LNCaP clone FGC (cell line): ENCODE results near the gene PARN.

Experiments used
- DNase-seq: peaks from one replicate; pipeline ENCODE4 v3.0.0-alpha.2; 2011; ENCODE audit warnings: low read depth
- H3K4me3 ChIP-seq: 2 replicates; pipeline ENCODE4 v1.5.1; 2011; ENCODE audit warnings: mild to moderate bottlenecking, low read depth, low read length, control low read depth
- TF ChIP-seq, protein P1 (sequence below): IDR thresholded peaks from 2 replicates; pipeline ENCODE4 v1.5.1; 2012; ENCODE audit warnings: mild to moderate bottlenecking; ENCODE audit not compliant: control insufficient read depth, insufficient read depth; ENCODE audit errors: extremely low read depth

The PARN gene

DNA sequence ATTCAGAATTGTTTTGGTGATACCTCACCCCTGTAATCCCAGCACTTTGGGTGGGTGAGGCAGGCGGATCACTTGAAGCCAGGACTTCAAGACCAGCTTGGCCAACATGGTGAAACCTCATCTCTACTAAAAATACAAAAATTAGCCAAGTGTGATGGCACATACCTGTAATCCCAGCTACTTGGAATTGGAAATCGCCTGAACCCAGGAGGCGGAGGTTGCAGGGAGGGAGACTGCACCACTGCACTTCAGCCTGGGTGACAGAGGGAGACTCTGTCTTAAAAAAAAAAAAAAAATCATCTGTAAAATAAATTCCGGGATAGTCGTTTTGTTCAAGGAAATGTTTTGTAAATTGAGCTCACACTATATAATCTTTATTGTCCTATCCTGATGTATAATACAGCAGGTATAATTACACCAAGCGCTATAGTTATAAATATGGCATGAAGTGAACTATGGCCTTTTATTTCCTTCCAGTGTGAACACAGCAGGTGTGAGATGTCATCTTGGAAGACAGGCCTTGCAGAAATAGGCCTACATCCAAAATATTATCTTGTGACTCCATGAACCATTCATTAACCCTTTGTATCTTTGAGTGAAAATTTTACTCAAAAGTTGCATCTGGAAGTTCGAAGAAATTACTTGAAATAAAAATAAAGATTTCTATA is 38.6 kb upstream of the PARN start:
- TF ChIP-seq, protein P1, sequence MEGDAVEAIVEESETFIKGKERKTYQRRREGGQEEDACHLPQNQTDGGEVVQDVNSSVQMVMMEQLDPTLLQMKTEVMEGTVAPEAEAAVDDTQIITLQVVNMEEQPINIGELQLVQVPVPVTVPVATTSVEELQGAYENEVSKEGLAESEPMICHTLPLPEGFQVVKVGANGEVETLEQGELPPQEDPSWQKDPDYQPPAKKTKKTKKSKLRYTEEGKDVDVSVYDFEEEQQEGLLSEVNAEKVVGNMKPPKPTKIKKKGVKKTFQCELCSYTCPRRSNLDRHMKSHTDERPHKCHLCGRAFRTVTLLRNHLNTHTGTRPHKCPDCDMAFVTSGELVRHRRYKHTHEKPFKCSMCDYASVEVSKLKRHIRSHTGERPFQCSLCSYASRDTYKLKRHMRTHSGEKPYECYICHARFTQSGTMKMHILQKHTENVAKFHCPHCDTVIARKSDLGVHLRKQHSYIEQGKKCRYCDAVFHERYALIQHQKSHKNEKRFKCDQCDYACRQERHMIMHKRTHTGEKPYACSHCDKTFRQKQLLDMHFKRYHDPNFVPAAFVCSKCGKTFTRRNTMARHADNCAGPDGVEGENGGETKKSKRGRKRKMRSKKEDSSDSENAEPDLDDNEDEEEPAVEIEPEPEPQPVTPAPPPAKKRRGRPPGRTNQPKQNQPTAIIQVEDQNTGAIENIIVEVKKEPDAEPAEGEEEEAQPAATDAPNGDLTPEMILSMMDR = no peak
- DNase-seq = no peak
- no peak overlapping the region for H3K4me3 ChIP-seq

DNA sequence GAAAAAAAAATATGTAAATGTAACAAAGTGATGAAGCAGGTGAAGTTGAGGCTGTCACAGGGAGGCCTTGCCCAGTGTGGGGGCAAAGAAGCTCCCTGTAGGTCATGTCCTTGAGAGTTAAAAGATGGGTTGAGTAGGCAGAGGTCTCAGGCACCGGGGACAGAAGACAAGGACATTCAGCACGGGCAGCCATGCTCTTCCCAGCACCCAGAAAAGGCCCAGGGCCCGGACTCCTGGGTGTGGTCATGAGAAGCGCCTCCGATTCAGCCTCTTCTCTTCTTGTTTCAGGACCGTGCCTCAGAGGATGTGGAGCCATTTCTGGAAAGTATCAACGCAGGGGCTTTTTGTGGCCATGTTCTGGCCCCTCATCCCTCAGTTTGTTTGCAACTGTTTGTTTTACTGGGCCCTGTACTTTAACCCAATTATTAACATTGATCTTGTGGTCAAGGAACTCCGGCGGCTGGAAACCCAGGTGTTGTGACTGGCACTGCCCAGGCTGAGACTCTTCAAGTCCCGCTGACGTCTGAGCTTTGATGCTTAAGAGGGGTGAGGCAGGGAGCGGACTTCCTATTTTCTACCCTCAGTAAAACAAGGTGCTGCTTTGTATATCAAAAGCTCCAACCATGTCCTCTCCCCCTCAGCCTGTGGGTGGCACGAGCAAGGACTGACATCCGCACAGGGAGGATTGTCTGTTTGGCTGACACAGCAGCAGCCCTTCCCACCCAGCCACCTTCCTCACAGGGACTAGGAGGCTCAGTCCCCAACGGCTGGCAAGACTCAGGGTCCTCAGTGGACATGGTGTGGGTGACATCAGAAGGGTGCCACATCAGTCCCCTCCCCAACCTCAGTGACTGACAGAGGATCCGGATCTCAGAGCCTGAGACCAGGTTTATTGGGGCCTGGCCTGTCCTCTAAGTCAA is 37.5 kb upstream of the PARN start:
- no peak overlapping the region for H3K4me3 ChIP-seq
- DNase-seq = no peak
- TF ChIP-seq, protein P1 = no peak

DNA sequence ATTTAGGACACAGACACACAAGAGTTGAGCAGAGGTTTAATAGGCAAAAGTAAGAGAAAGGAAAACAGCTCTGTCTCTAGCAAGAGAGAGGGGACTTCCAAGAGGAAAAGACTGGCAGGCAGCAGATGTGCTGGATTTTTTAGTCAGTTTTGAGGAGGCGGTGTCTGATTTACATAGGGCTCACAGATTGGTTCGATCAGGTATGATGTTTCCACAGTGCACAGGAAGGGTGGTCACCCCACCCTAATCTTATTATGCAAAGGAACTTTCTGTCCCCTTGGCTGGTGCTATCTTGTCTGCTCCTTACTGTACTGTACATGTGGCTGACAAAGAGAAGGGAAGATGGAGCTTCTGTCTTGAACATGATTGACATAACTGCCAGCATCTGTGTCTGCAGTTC is 28.0 kb upstream of the PARN start:
- DNase-seq = no peak
- TF ChIP-seq, protein P1 = no peak
- no peak overlapping the region for H3K4me3 ChIP-seq

DNA sequence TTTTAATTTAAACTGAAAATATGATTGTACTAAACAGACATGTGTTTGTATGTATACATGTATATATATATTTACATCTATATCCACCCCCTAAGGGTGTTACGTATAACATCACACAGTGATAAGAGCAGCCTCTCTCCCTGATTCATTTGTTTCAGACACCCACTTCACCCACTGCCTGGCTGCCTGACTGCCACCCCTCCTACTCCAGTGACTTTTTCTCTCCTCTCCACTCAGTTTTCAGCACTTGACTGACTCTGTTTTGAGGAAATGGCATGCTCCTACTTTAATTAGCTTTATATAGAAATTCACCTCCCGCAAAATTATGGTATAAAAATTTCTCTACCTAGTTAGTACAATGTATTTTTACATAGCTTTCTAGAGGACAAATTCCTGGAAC is 22.7 kb upstream of the PARN start:
- TF ChIP-seq, protein P1 = no peak

DNA sequence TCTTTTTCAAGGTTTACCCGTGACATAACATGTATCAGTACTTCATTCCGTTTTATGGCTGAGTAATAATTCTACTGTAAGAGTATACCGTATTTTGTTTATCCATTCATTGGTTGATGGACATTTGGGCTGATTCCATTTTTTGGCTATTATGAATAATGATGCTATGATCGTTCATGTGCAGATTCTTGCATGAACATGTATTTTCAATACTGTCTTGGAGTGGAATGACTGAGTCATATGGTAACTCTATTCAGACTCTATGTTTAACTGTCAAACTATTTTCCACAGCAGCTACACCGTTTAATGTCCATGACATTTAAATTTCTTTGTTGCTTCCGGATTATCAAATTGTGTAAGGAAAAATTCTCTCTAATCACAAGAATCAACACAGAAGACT is 20.6 kb upstream of the PARN start:
- TF ChIP-seq, protein P1 = no peak
- DNase-seq = no peak
- H3K4me3 ChIP-seq = no peak overlapping the region

More for the DNA sequence above, 22.7 kb upstream of the PARN start:
- DNase-seq = no peak
- no peak overlapping the region for H3K4me3 ChIP-seq

DNA sequence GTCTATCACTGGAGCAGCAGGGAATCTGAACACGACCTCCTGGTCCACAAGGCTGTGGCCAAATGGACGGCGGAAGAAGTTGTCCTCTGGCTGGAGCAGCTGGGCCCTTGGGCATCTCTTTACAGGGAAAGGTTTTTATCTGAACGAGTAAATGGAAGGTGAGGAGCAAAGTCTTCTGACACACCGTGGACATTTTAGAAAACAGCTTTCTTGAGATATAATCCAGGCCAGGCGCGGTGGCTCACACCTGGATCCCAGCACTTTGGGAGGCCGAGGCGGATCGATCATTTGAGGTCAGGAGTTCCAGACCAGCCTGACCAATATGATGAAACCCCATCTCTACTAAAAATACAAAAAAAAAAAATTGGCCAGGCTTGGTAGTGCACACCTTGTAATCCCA is 19.8 kb upstream of the PARN start:
- no peak for DNase-seq

More for the DNA sequence above, 19.8 kb upstream of the PARN start:
- no peak overlapping the region for H3K4me3 ChIP-seq
- TF ChIP-seq, protein P1 = no peak
